Measurements from ENCODE around the gene CT45A5. TPM values are rescaled to one million over a fixed set of nuclear protein-coding genes. Genes with fewer than 3 reads are reported as not detected.

CT45A5 gene
- total RNA-seq, 1 experiment from 2014 or later, result not detected

Other genes starting within 250 kb of the CT45A5 start
- gene CT45A1, start 71.9 kb downstream of the CT45A5 start, total RNA-seq (2021), result not detected in 2 replicates
- gene CT45A3, start 17.3 kb downstream of the CT45A5 start, total RNA-seq (2021), result not detected in 2 replicates
- gene CT45A6, start 17.3 kb upstream of the CT45A5 start, total RNA-seq (2021), result not detected in 2 replicates
- gene CT45A2, start 34.5 kb upstream of the CT45A5 start, total RNA-seq (2021), result not detected in 2 replicates
- not detected in 2 replicates for gene CT45A7, start 51.8 kb upstream of the CT45A5 start, total RNA-seq (2021)
- gene CT45A8, start 69.0 kb upstream of the CT45A5 start, total RNA-seq (2021), result not detected in 2 replicates
- not detected in 2 replicates for gene CT45A9, start 86.3 kb upstream of the CT45A5 start, total RNA-seq (2021)
- not detected in 2 replicates for gene CT45A10, start 107.9 kb upstream of the CT45A5 start, total RNA-seq (2021)
- not detected in 2 replicates for gene SAGE1, start 108.2 kb upstream of the CT45A5 start, total RNA-seq (2021)
- 22.6 and 25.8 TPM in 2 replicates for gene MMGT1, start 188.5 kb upstream of the CT45A5 start, total RNA-seq (2021)
- gene SLC9A6, start 199.9 kb upstream of the CT45A5 start, total RNA-seq (2021), result 13.0 and 14.3 TPM in 2 replicates

All from A673 (cell line).